ENCODE data around the gene RMND1.
A peak's percentile ranks its signal among the peaks of the same experiment; 100 is the strongest.
"Not testable (repeated sequence)": the region's sequence is repeated elsewhere in the genome, so short reads cannot be mapped to it uniquely, and the experiment has no call there.

The RMND1 gene

GRCh38 chr6:151451417-151451949, 443 bp downstream of the RMND1 start:
- DNase-seq = peak; percentile 16

- not testable (repeated sequence) for DNase-seq
These were observed 998 bp downstream of the RMND1 start for GRCh38 chr6:151450928-151451327.

GRCh38 chr6:151448623-151449022, 3.3 kb downstream of the RMND1 start:
- DNase-seq = no peak

- no peak for DNase-seq
These were observed 4.7 kb downstream of the RMND1 start for GRCh38 chr6:151447237-151447636.

- peak; percentile 63 for DNase-seq
These were observed 6.4 kb downstream of the RMND1 start for GRCh38 chr6:151445482-151445881.

GRCh38 chr6:151443911-151444621, 7.9 kb downstream of the RMND1 start:
- no peak for DNase-seq

- DNase-seq = no peak
These were observed 8.5 kb downstream of the RMND1 start for GRCh38 chr6:151443454-151443853.

GRCh38 chr6:151442371-151442770, 9.6 kb downstream of the RMND1 start:
- DNase-seq = no peak

GRCh38 chr6:151441390-151442166, 10.3 kb downstream of the RMND1 start:
- no peak for DNase-seq

- peak; percentile 50 for DNase-seq
These were observed 11.0 kb downstream of the RMND1 start for GRCh38 chr6:151440930-151441329.

GRCh38 chr6:151440498-151440897, 11.4 kb downstream of the RMND1 start:
- DNase-seq = no peak

GRCh38 chr6:151437401-151437800, 14.5 kb downstream of the RMND1 start:
- DNase-seq = no peak

GRCh38 chr6:151436802-151437201, 15.1 kb downstream of the RMND1 start:
- no peak for DNase-seq

- no peak for DNase-seq
These were observed 15.6 kb downstream of the RMND1 start for GRCh38 chr6:151436300-151436699.

GRCh38 chr6:151434369-151434768, 17.6 kb downstream of the RMND1 start:
- no peak for DNase-seq

GRCh38 chr6:151432651-151433050, 19.3 kb downstream of the RMND1 start:
- no peak for DNase-seq

GRCh38 chr6:151431337-151431736, 20.6 kb downstream of the RMND1 start:
- DNase-seq = no peak

GRCh38 chr6:151430886-151431285, 21.0 kb downstream of the RMND1 start:
- peak; percentile 23 for DNase-seq

- DNase-seq = no peak
These were observed 23.7 kb downstream of the RMND1 start for GRCh38 chr6:151428093-151428735.

GRCh38 chr6:151425561-151425960, 26.4 kb downstream of the RMND1 start:
- DNase-seq = no peak

GRCh38 chr6:151422981-151423380, 28.9 kb downstream of the RMND1 start:
- DNase-seq = no peak

- no peak for DNase-seq
These were observed 34.4 kb downstream of the RMND1 start for GRCh38 chr6:151417477-151417876.

- DNase-seq = no peak
These were observed 37.2 kb downstream of the RMND1 start for GRCh38 chr6:151414641-151415260.
